PC-9 (cell line): Measurements from ENCODE around the gene NT5DC3. TPM values are rescaled to one million over a fixed set of nuclear protein-coding genes. Genes with fewer than 3 reads are reported as not detected.

Experiments used
- Bru-seq: library from RNA; stranded (reverse); fragments of 400-500 nt; gene quantifications from one replicate; lab custom pipeline; 2021; lab: Mats Ljungman, UMichigan
- BruChase-seq, 2 experiments: library from RNA; stranded (reverse); fragments of 400-500 nt; gene quantifications; one replicate each; lab custom pipeline; 2021; lab: Mats Ljungman, UMichigan
- BruUV-seq: library from RNA; stranded (reverse); fragments of 400-500 nt; replicated peaks from 2 replicates; lab custom pipeline; 2021; lab: Mats Ljungman, UMichigan
- CTCF ChIA-PET: fragments of 300-600 bp; sonication (Branson Sonifier 250); formaldehyde crosslinking; loops from one replicate; lab custom pipeline; 2022; ENCODE audit warnings: antibody characterized with exemption; lab: Charles Lee
- POLR2A ChIA-PET: fragments of 300-600 bp; sonication (Branson Sonifier 250); formaldehyde crosslinking; loops from one replicate; lab custom pipeline; 2022; ENCODE audit warnings: antibody characterized with exemption; ENCODE audit not compliant: unreplicated experiment; lab: Charles Lee
- DNase-seq, 2 experiments: peaks; one replicate each; pipeline versions ENCODE4 v3.0.0 to v3.0.0-alpha.2; 2015 to 2022; ENCODE audit warnings: mixed read lengths in 1 of 2
- H2AFZ ChIP-seq: fragments of 200-600 bp; sonication (generic); 2 replicates; pipeline ENCODE4 v1.8.1; 2017; ENCODE audit warnings: antibody characterized with exemption
- H3F3A ChIP-seq: fragments of 200-600 bp; sonication (generic); 2 replicates; pipeline ENCODE4 v1.8.1; 2017; ENCODE audit warnings: antibody characterized with exemption, mild to moderate bottlenecking, low read depth; ENCODE audit not compliant: insufficient read depth
- H3K27ac ChIP-seq: fragments of 200-600 bp; sonication (generic); 2 replicates; pipeline ENCODE4 v1.6.1; 2016; ENCODE audit warnings: mixed run types
- H3K27me3 ChIP-seq: fragments of 200-600 bp; sonication (generic); 2 replicates; pipeline ENCODE4 v1.6.1; 2016; ENCODE audit warnings: low read depth, mixed run types; ENCODE audit not compliant: insufficient read depth
- H3K36me3 ChIP-seq: fragments of 200-600 bp; sonication (generic); 2 replicates; pipeline ENCODE4 v1.6.1; 2016; ENCODE audit warnings: low read depth, mixed run types
- H3K4me1 ChIP-seq: fragments of 200-600 bp; sonication (generic); replicated peaks from 2 replicates; pipeline ENCODE4 v1.6.1; 2016; ENCODE audit warnings: mixed run types; ENCODE audit not compliant: insufficient read depth
- H3K4me2 ChIP-seq: fragments of 200-600 bp; sonication (generic); 2 replicates; pipeline ENCODE4 v1.6.1; 2017; ENCODE audit warnings: mixed run types
- H3K4me3 ChIP-seq: fragments of 200-600 bp; sonication (generic); 2 replicates; pipeline ENCODE4 v1.6.1; 2016; ENCODE audit warnings: mixed run types
- H3K79me2 ChIP-seq: fragments of 200-600 bp; sonication (generic); 2 replicates; pipeline ENCODE4 v1.6.1; 2017; ENCODE audit warnings: low read depth, mixed run types
- H3K9me2 ChIP-seq: fragments of 200-600 bp; sonication (generic); 2 replicates; pipeline ENCODE4 v1.8.1; 2017; ENCODE audit warnings: mild to moderate bottlenecking; ENCODE audit not compliant: insufficient read depth
- H3K9me3 ChIP-seq: fragments of 200-600 bp; sonication (generic); 2 replicates; pipeline ENCODE4 v1.8.1; 2016; ENCODE audit warnings: low read depth; ENCODE audit not compliant: insufficient read depth
- H4K20me1 ChIP-seq: fragments of 200-600 bp; sonication (generic); 2 replicates; pipeline ENCODE4 v1.8.1; 2017; ENCODE audit not compliant: insufficient read depth
- EZH2 ChIP-seq: fragments of 200-600 bp; sonication (generic); IDR thresholded peaks from 2 replicates; pipeline ENCODE4 v1.8.0; 2017; ENCODE audit warnings: antibody characterized with exemption, low read depth
- intact Hi-C: fragments of 100-400 bp; cut with micrococcal nuclease; formaldehyde crosslinking; loops from one replicate; pipeline ENCODE4 v1.10.0; 2022; ENCODE audit not compliant: unreplicated experiment
- long read RNA-seq: library from polyadenylated mRNA; stranded (forward); transcript quantifications from one replicate; pipeline ENCODE4 v2.0.0, GENCODE V29; 2022
- total RNA-seq: library from RNA; stranded (reverse); gene quantifications from 2 replicates; pipeline ENCODE4 v1.2.3, GENCODE V29; 2021
- TF ChIP-seq, protein P1 (sequence below): fragments of 200-600 bp; sonication (generic); conservative IDR thresholded peaks from 2 replicates; pipeline ENCODE4 v1.6.1; 2017; ENCODE audit warnings: mixed run types, antibody characterized with exemption, mild to moderate bottlenecking, moderate library complexity

The NT5DC3 gene
- 11.5 and 13.2 TPM in 2 replicates for total RNA-seq
- Bru-seq, nascent RNA, result percentile 82 among the genes with signal in this experiment
- BruChase-seq, experiment 1, labeled RNA remaining after a 2-hour chase, result percentile 78 among the genes with signal in this experiment
- percentile 76 among the genes with signal in this experiment for BruChase-seq, experiment 2, labeled RNA remaining after a 6-hour chase
- long read RNA-seq, partial matches to known transcripts, result 1 of 5 reads
- long read RNA-seq, other reads (novel, unspliced or antisense), result 4 of 5 reads

GRCh38 chr12:103840876-103841689 is at the start of gene NT5DC3:
TSS of gene NT5DC3 (minus strand) at chr12:103841234. CDS start at chr12:103841156, 78 bp downstream.
- H4K20me1 ChIP-seq, result peaks cover 6% of the 10 kb centered on the region
- H3F3A ChIP-seq, result peaks cover 9% of the 10 kb centered on the region
- H3K4me1 ChIP-seq, result peaks cover 31% of the 10 kb centered on the region
- no peaks in the 10 kb centered on the region for H3K27me3 ChIP-seq
- H3K27ac ChIP-seq, result peak within 1 kb of the TSS; percentile 92
- H2AFZ ChIP-seq, result peak within 1 kb of the TSS; percentile 68
- H3K4me2 ChIP-seq, result peak within 1 kb of the TSS; percentile 86
- peak; percentile 71 to 84 for DNase-seq
- no peaks in the 10 kb centered on the region for H3K9me3 ChIP-seq
- H3K79me2 ChIP-seq, result peaks cover 46% of the 10 kb centered on the region
- H3K36me3 ChIP-seq, result no peaks in the 10 kb centered on the region
- ChIA-PET POLR2A (interaction anchor here (0.6 to 1.2 kb wide), 7 partner anchors 18 to 446 kb away, joined by 3 to 12 read pairs (median 4); partner anchors contain the start of gene HSP90B1), CTCF (interaction anchor here (0.5 to 1.1 kb wide), 4 partner anchors 27 to 200 kb away, joined by 3 to 8 read pairs (median 4); no protein-coding TSS in a partner anchor)
- TF ChIP-seq EZH2, result no peak
- peak within 1 kb of the TSS; percentile 85 for H3K4me3 ChIP-seq
- H3K9me2 ChIP-seq, result no peaks in the 10 kb centered on the region
- no TSS peak for BruUV-seq
- intact Hi-C loops, result loop anchor here (1.0 to 2.0 kb wide), 7 partner anchors 18 to 280 kb away; no protein-coding TSS in a partner anchor

GRCh38 chr12:103887738-103888137 is 46.7 kb upstream of the NT5DC3 start:
- CTCF ChIA-PET, result interaction anchor here (0.7 kb wide), 1 partner anchor 86 kb away, joined by 3 read pairs; no protein-coding TSS in a partner anchor
- BruUV-seq, result no TSS peak
- Histone ChIP-seq H3K4me1 (peaks cover 3% of the 10 kb centered on the region; the same call in 1 of the 2 replicates), H3F3A (no peaks in the 10 kb centered on the region), H3K36me3 (no peaks in the 10 kb centered on the region), H3K4me2 (no peak overlapping the region), H3K27me3 (no peaks in the 10 kb centered on the region), H4K20me1 (no peaks in the 10 kb centered on the region), H3K9me2 (no peaks in the 10 kb centered on the region), H3K27ac (no peak overlapping the region), H2AFZ (no peak overlapping the region), H3K9me3 (no peaks in the 10 kb centered on the region), H3K79me2 (no peaks in the 10 kb centered on the region), H3K4me3 (no peak overlapping the region)
- no peak for TF ChIP-seq EZH2
- TF ChIP-seq, protein P1, sequence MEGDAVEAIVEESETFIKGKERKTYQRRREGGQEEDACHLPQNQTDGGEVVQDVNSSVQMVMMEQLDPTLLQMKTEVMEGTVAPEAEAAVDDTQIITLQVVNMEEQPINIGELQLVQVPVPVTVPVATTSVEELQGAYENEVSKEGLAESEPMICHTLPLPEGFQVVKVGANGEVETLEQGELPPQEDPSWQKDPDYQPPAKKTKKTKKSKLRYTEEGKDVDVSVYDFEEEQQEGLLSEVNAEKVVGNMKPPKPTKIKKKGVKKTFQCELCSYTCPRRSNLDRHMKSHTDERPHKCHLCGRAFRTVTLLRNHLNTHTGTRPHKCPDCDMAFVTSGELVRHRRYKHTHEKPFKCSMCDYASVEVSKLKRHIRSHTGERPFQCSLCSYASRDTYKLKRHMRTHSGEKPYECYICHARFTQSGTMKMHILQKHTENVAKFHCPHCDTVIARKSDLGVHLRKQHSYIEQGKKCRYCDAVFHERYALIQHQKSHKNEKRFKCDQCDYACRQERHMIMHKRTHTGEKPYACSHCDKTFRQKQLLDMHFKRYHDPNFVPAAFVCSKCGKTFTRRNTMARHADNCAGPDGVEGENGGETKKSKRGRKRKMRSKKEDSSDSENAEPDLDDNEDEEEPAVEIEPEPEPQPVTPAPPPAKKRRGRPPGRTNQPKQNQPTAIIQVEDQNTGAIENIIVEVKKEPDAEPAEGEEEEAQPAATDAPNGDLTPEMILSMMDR, result no peak
- intact Hi-C loops, result loop anchor here (5.0 kb wide), 1 partner anchor 40 kb away; no protein-coding TSS in a partner anchor
- no peak for DNase-seq
- POLR2A ChIA-PET, result no interaction called here

DNA sequence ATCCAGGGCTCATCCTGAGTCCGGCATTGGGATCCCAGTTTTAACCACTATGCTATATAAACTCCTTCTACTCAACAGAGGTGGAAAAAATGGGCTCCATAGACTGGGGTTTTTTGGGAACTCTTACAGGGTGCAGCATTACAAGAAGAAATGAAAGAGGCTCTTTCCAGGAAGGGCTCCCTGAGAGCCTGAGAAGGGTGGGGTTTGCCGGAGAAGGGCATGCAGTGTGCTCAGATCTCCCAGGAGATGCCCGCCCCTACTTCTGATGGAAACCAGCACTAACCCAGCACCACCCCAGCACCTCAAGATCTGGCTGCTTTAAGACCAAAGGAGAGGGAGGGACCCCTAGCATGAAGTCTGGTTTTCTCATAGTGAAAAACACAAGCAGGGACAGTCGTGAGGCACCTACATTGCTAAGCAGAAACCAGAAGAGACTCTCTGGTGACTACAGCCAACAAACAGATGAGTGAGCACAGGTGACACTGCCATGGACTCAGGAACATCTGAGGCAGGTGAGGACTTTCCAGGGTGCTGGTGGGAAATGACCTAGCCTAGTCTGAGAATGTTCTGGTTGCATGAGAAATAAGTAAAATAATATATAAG is 45.3 kb upstream of the NT5DC3 start:
- no peaks in the 10 kb centered on the region for H3K79me2 ChIP-seq
- CTCF ChIA-PET, result no interaction called here
- DNase-seq, result no peak
- intact Hi-C loops, result loop anchor here (5.0 kb wide), 1 partner anchor 41 kb away; no protein-coding TSS in a partner anchor
- BruUV-seq, result no TSS peak
- no peak overlapping the region for H2AFZ ChIP-seq
- H3K27ac ChIP-seq, result no peak overlapping the region
- no peak overlapping the region for H3K4me2 ChIP-seq
- H3K9me3 ChIP-seq, result no peaks in the 10 kb centered on the region
- H3K9me2 ChIP-seq, result no peaks in the 10 kb centered on the region
- H3K27me3 ChIP-seq, result no peaks in the 10 kb centered on the region
- POLR2A ChIA-PET, result no interaction called here
- H3K4me3 ChIP-seq, result no peak overlapping the region
- H3K36me3 ChIP-seq, result no peaks in the 10 kb centered on the region
- peaks cover 3% of the 10 kb centered on the region; the same call in 1 of the 2 replicates for H3F3A ChIP-seq
- no peaks in the 10 kb centered on the region for H4K20me1 ChIP-seq
- H3K4me1 ChIP-seq, result peaks cover 7% of the 10 kb centered on the region; the same call in 1 of the 2 replicates
- TF ChIP-seq, protein P1, result no peak
- no peak for TF ChIP-seq EZH2
